ENCODE measurements around the gene S1PR5. TPM values are rescaled to one million over a fixed set of nuclear protein-coding genes. Genes with fewer than 3 reads are reported as not detected.
"Not testable (repeated sequence)": the region's sequence is repeated elsewhere in the genome, so short reads cannot be mapped to it uniquely, and the experiment has no call there.

S1PR5 gene
- total RNA-seq, 2 donors from 2014 or later: 1.2 to 5.1 TPM

DNA sequence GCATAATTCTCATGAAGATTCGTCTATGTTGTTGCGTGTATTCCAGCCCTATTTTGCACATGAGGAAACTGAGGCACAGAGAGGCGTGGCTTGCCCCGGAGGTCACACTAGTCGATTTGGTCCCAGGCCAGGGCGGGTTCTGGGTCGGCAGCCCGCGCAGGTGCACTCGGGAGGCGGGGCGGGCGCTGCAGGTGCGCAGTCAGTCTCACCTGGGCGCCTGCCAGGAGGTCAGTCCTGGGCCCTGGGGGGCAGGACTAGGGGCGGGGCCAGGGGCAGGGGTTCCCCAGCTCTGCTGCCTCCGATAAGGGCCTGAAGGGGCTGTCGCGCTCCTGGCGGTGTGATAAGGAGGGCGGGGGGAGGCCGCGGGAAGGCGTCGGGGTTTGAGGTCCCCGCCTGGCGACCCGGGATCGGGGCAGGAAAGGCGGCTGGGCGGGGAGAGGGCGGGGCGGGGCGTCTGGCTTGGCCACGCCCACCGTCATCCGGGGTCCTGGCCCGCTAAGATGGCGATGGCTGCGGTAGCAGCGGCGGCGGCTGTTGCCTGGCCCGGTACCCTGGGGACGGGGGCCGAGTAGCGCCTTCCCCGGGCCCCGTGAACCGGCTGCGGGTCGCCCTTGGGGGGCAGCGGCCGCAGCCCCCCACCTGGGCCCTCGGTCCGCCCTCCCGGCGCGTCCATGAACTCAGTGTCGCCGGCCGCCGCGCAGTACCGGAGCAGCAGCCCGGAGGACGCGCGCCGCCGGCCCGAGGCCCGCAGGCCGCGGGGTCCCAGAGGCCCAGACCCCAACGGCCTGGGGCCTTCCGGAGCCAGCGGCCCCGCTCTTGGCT lies 26.4 kb upstream of the S1PR5 start, which contains the start of gene ATG4D:
Gene ATG4D, plus strand, starts transcription at position 485 of the 822 bp plus-strand sequence. Its CDS starts 187 bp downstream, at position 672.
- 2 to 3% methylated on average over 16 to 77 of the region's 79 CpGs for WGBS, 2 experiments (ENCODE audit: insufficient coverage in 1 of 2, insufficient read length in 1 of 2)

DNA sequence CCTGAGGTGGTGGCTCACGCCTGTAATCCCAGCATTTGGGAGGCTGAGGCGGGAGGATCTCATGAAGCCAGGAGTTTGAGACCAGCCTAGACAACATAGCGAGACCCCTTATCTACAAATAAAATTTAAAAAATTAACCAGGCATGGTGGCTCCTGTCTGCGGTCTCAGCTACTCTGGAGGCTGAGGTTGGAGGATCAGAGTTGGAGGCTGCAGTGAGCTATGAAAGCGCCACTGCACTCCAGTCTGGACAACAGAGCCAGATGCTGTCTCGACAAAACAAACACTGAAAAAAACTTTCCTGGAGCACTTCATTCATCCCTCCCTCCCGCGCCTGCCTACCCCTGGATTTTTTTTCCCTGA lies 25.8 kb upstream of the S1PR5 start:
- Histone ChIP-seq H3K27me3 (ENCODE audit: control insufficient read depth, insufficient read depth, low read length, poor library complexity, severe bottlenecking) (no peaks in the 10 kb centered on the region), H3K36me3 (ENCODE audit: control insufficient read depth, insufficient read depth, low read length) (peaks cover 4% of the 10 kb centered on the region), H3K27ac (ENCODE audit: low read depth, low read length) (no peak overlapping the region), H3K9me3 (ENCODE audit: control insufficient read depth, low read length) (no peaks in the 10 kb centered on the region), H3K4me1 (ENCODE audit: control insufficient read depth, insufficient read depth, low read length) (no peaks in the 10 kb centered on the region), H3K9ac (ENCODE audit: extremely low read depth, low read length, poor library complexity, severe bottlenecking) (no peak overlapping the region), H3K4me3 (ENCODE audit: low read length) (peak overlapping the region; percentile 85)
- WGBS, 2 experiments (ENCODE audit: insufficient coverage in 1 of 2, insufficient read length in 1 of 2): 80 to 82% methylated on average over 7 to 8 of the region's 8 CpGs
- TF ChIP-seq, protein P1, sequence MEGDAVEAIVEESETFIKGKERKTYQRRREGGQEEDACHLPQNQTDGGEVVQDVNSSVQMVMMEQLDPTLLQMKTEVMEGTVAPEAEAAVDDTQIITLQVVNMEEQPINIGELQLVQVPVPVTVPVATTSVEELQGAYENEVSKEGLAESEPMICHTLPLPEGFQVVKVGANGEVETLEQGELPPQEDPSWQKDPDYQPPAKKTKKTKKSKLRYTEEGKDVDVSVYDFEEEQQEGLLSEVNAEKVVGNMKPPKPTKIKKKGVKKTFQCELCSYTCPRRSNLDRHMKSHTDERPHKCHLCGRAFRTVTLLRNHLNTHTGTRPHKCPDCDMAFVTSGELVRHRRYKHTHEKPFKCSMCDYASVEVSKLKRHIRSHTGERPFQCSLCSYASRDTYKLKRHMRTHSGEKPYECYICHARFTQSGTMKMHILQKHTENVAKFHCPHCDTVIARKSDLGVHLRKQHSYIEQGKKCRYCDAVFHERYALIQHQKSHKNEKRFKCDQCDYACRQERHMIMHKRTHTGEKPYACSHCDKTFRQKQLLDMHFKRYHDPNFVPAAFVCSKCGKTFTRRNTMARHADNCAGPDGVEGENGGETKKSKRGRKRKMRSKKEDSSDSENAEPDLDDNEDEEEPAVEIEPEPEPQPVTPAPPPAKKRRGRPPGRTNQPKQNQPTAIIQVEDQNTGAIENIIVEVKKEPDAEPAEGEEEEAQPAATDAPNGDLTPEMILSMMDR (conservative IDR thresholded peaks at IDR 0.05): no peak
- no peak overlapping the region for H3K27ac Mint-ChIP-seq
- H3K4me3 Mint-ChIP-seq: peak overlapping the region; percentile 81
- no peak for DNase-seq
- H3K9me3 Mint-ChIP-seq: no peaks in the 10 kb centered on the region
- H3K36me3 Mint-ChIP-seq (ENCODE audit: low read depth): peaks cover 7% of the 10 kb centered on the region
- H3K27me3 Mint-ChIP-seq (ENCODE audit: insufficient read depth): peaks cover 10% of the 10 kb centered on the region
- H3K4me1 Mint-ChIP-seq: no peaks in the 10 kb centered on the region

More for the DNA sequence above, 26.4 kb upstream of the S1PR5 start, which contains the start of gene ATG4D:
- no peaks in the 10 kb centered on the region for H3K9me3 Mint-ChIP-seq
- Histone ChIP-seq H3K27ac (ENCODE audit: low read depth, low read length) (no peak within 1 kb of the TSS), H3K9ac (ENCODE audit: extremely low read depth, low read length, poor library complexity, severe bottlenecking) (peak within 1 kb of the TSS; percentile 76), H3K36me3 (ENCODE audit: control insufficient read depth, insufficient read depth, low read length) (peaks cover 10% of the 10 kb centered on the region), H3K9me3 (ENCODE audit: control insufficient read depth, low read length) (no peaks in the 10 kb centered on the region), H3K27me3 (ENCODE audit: control insufficient read depth, insufficient read depth, low read length, poor library complexity, severe bottlenecking) (no peaks in the 10 kb centered on the region), H3K4me3 (ENCODE audit: low read length) (peak within 1 kb of the TSS; percentile 85), H3K4me1 (ENCODE audit: control insufficient read depth, insufficient read depth, low read length) (no peaks in the 10 kb centered on the region)
- peak; percentile 95 for DNase-seq
- TF ChIP-seq, protein P1 (conservative IDR thresholded peaks at IDR 0.05): no peak
- no peaks in the 10 kb centered on the region for H3K4me1 Mint-ChIP-seq
- peaks cover 6% of the 10 kb centered on the region for H3K27me3 Mint-ChIP-seq (ENCODE audit: insufficient read depth)
- peaks cover 12% of the 10 kb centered on the region for H3K36me3 Mint-ChIP-seq (ENCODE audit: low read depth)
- peak within 1 kb of the TSS; percentile 83 for H3K27ac Mint-ChIP-seq
- H3K4me3 Mint-ChIP-seq: peak within 1 kb of the TSS; percentile 81

DNA sequence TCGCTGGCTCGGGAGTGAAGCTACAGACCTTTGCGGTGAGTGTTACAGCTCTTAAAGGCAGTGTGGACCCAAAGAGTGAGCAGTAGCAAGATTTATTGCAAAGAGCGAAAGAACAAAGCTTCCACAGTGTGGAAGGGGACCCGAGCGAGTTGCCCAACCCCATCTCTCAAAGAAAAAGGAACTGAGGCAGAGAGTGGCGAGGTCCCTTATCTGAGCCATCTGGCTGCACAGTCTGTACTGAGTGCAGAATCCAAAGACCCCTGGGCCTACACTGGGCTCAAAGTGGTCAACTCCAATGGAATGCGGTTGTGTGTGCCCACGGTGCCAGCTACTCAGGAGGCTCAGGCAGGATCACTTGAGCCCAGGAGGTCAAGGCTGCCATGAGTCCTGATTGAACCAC lies 21.8 kb upstream of the S1PR5 start:
- not testable (repeated sequence) for H3K4me3 Mint-ChIP-seq; H3K4me3 ChIP-seq (ENCODE audit: low read length); H3K4me1 Mint-ChIP-seq; H3K9me3 ChIP-seq (ENCODE audit: control insufficient read depth, low read length); DNase-seq; H3K27ac Mint-ChIP-seq; H3K9me3 Mint-ChIP-seq; H3K4me1 ChIP-seq (ENCODE audit: control insufficient read depth, insufficient read depth, low read length); H3K36me3 ChIP-seq (ENCODE audit: control insufficient read depth, insufficient read depth, low read length); H3K27me3 ChIP-seq (ENCODE audit: control insufficient read depth, insufficient read depth, low read length, poor library complexity, severe bottlenecking); H3K36me3 Mint-ChIP-seq (ENCODE audit: low read depth); H3K27ac ChIP-seq (ENCODE audit: low read depth, low read length); H3K9ac ChIP-seq (ENCODE audit: extremely low read depth, low read length, poor library complexity, severe bottlenecking)
- peaks cover 13% of the 10 kb centered on the region for H3K27me3 Mint-ChIP-seq (ENCODE audit: insufficient read depth)
- WGBS, 2 experiments (ENCODE audit: insufficient coverage in 1 of 2, insufficient read length in 1 of 2): 83 to 91% methylated on average over 6 to 9 of the region's 9 CpGs
